OCI-LY7 (cell line): ENCODE results near the gene ITM2C.

ENCODE experiments used
- EZH2phosphoT487 ChIP-seq: fragments of 200-600 bp; sonication (generic); IDR thresholded peaks from 2 replicates; pipeline ENCODE4 v1.6.1; 2018; ENCODE audit warnings: low read depth, borderline replicate concordance, mild to moderate bottlenecking, mixed run types, antibody characterized with exemption, low read length, moderate library complexity, mixed read lengths
- TF ChIP-seq, protein P1 (sequence below): fragments of 200-600 bp; sonication (generic); conservative IDR thresholded peaks from 2 replicates; pipeline ENCODE4 v1.5.1; 2014; ENCODE audit warnings: mild to moderate bottlenecking, antibody characterized with exemption, low read length, moderate library complexity, mixed read lengths

- TF ChIP-seq, protein P1, sequence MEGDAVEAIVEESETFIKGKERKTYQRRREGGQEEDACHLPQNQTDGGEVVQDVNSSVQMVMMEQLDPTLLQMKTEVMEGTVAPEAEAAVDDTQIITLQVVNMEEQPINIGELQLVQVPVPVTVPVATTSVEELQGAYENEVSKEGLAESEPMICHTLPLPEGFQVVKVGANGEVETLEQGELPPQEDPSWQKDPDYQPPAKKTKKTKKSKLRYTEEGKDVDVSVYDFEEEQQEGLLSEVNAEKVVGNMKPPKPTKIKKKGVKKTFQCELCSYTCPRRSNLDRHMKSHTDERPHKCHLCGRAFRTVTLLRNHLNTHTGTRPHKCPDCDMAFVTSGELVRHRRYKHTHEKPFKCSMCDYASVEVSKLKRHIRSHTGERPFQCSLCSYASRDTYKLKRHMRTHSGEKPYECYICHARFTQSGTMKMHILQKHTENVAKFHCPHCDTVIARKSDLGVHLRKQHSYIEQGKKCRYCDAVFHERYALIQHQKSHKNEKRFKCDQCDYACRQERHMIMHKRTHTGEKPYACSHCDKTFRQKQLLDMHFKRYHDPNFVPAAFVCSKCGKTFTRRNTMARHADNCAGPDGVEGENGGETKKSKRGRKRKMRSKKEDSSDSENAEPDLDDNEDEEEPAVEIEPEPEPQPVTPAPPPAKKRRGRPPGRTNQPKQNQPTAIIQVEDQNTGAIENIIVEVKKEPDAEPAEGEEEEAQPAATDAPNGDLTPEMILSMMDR, result no peak
- no peak for TF ChIP-seq EZH2phosphoT487
Measured at GRCh38 chr2:230870544-230871360, 6.0 kb downstream of the ITM2C start.
